Stomach smooth muscle (tissue), 2 donors: ENCODE measurements around the gene ACAT2.
A peak's percentile ranks its signal among the peaks of the same experiment; 100 is the strongest.

ENCODE experiments used
- H3K27ac ChIP-seq: one replicate; pipeline ENCODE4 v1.7.0; 2013; ENCODE audit warnings: mild to moderate bottlenecking, low read length, inconsistent platforms
- H3K27me3 ChIP-seq, 2 donors: one replicate each; pipeline ENCODE4 v1.7.0; 2013; ENCODE audit warnings: low read length in 2 of 2; ENCODE audit not compliant: insufficient read depth in 2 of 2, control insufficient read depth in 1 of 2
- H3K36me3 ChIP-seq, 2 donors: one replicate each; pipeline ENCODE4 v1.7.0; 2013; ENCODE audit warnings: low read length in 2 of 2; ENCODE audit not compliant: control insufficient read depth in 2 of 2, insufficient read depth in 2 of 2
- H3K4me1 ChIP-seq: one replicate; pipeline ENCODE4 v1.7.0; 2013; ENCODE audit warnings: low read length; ENCODE audit not compliant: control insufficient read depth, insufficient read depth
- H3K4me3 ChIP-seq, 2 donors: one replicate each; pipeline ENCODE4 v1.7.0; 2013; ENCODE audit warnings: low read length in 2 of 2
- H3K9ac ChIP-seq, 2 donors: one replicate each; pipeline ENCODE4 v1.7.0; 2013; ENCODE audit warnings: low read length in 2 of 2, mild to moderate bottlenecking in 1 of 2
- H3K9me3 ChIP-seq, 2 donors: one replicate each; pipeline ENCODE4 v1.7.0; 2013; ENCODE audit warnings: low read length in 2 of 2; ENCODE audit not compliant: control insufficient read depth in 2 of 2
- donor health status: healthy.
- donor health status: Pancreatic carcinoma.

Gene ACAT2

DNA sequence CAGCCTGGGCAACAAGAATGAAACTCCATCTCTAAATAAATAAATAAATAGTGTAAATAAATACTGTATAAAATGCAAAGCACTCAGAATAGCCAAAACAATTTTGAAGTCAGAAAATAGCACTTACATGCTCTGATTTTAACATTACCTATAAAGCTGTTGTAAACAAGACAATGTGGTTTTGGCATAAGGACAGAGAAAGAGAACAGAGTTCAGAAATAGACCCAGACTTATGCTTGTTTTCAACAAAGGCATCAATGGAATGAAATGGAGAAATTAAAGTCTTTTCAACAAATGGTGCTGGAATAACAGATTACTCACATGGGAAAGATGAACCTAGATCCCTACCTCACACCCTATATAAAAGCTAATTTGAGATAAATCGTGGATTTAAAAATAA, 10.4 kb downstream of the ACAT2 start:
- Histone ChIP-seq H3K27ac (no peak overlapping the region), H3K36me3 (peaks cover 13 to 15% of the 10 kb centered on the region in 2 donors), H3K4me1 (no peaks in the 10 kb centered on the region), H3K9me3 (no peaks in the 10 kb centered on the region), H3K27me3 (no peaks in the 10 kb centered on the region), H3K9ac (no peak overlapping the region), H3K4me3 (no peak overlapping the region)

DNA sequence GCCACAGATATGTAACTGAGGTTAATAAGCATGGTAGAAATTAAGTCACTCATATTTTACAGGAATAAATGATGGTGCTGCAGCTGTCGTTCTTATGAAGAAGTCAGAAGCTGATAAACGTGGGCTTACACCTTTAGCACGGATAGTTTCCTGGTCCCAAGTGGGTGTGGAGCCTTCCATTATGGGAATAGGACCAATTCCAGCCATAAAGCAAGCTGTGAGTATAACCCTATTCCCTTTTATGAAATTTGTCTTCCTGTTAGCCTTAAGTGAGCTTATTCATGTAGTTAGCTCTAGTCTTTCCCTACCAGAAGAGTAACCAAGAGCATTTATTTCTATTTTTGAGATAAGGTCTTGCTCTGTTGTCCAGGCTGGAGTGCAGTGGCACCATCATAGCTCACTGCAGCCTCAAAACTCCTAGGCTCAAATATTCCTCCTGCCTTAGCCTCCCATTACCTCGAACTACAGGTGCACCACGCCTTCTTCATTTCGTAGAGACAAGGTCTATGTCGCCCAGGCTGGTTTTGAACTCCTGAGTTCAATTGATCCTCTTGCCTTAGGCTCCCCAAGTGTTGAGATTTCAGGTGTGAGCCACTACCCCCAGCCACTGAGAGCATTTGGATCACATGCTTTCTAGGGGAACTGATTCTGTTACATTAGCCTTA, 15.5 kb downstream of the ACAT2 start:
- Histone ChIP-seq H3K36me3 (peaks cover 36 to 44% of the 10 kb centered on the region in 2 donors), H3K27ac (no peak overlapping the region), H3K4me3 (no peak overlapping the region), H3K27me3 (no peaks in the 10 kb centered on the region), H3K9ac (no peak overlapping the region), H3K9me3 (no peaks in the 10 kb centered on the region), H3K4me1 (no peaks in the 10 kb centered on the region)

DNA sequence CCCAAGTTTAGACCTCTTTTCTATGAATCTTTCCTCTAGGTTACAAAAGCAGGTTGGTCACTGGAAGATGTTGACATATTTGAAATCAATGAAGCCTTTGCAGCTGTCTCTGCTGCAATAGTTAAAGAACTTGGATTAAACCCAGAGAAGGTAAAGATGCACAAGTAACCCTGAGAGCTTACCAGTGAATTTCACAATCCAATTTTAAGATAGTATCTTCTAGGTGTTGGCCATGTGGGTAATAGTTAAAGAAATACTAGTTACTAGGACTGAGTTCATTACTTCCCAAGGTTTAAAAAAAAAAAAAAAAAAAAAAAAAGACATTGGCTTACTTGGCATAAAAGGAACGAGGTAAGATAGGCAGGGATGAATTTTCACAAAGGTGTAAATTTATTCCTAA, 16.3 kb downstream of the ACAT2 start:
- H3K27me3 ChIP-seq = no peaks in the 10 kb centered on the region
- H3K27ac ChIP-seq = no peak overlapping the region
- H3K9ac ChIP-seq = no peak overlapping the region
- H3K4me1 ChIP-seq = no peaks in the 10 kb centered on the region
- H3K9me3 ChIP-seq = no peaks in the 10 kb centered on the region
- H3K4me3 ChIP-seq = no peak overlapping the region
- peaks cover 40 to 51% of the 10 kb centered on the region in 2 donors for H3K36me3 ChIP-seq

DNA sequence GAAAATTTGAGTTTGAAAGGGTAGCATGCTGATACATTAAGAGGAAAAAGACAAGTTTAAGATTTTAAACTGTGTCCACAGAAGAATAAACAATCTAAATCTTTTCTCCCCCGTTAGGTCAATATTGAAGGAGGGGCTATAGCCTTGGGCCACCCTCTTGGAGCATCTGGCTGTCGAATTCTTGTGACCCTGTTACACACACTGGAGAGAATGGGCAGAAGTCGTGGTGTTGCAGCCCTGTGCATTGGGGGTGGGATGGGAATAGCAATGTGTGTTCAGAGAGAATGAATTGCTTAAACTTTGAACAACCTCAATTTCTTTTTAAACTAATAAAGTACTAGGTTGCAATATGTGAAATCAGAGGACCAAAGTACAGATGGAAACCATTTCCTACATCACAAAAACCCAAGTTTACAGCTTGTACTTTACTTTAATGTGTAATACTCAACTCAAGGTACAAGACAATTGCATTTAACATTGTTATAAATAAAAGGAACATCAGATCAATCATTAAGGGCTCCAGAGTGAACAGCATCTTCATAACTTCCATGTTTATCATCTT, 16.8 kb downstream of the ACAT2 start:
- Histone ChIP-seq H3K9me3 (no peaks in the 10 kb centered on the region), H3K36me3 (peaks cover 45 to 56% of the 10 kb centered on the region in 2 donors), H3K27me3 (no peaks in the 10 kb centered on the region), H3K9ac (no peak overlapping the region), H3K4me3 (no peak overlapping the region), H3K27ac (no peak overlapping the region), H3K4me1 (no peaks in the 10 kb centered on the region)

DNA sequence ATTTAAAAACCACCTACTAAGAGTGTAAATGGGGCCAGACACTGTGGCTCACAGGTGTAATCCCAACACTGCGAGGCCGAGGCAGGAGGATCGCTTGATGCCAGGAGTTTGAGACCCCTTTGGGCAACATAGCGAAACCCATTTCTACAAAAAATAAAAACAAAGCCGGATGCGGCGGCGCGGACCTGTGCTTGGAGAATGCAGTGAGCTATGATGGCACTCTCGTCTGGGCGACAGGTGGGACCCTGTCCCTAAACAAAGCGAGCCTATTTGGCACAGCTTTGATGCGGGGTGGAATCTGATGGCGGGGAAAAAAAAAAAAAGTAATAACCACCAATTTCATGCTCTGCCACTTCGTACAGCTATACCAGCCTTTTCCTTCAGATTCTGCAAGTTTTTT, 26.4 kb downstream of the ACAT2 start:
- Histone ChIP-seq H3K9ac (peak overlapping the region; percentile 84 to 93), H3K4me1 (peaks cover 31% of the 10 kb centered on the region), H3K27ac (no peak overlapping the region), H3K36me3 (peaks cover 12 to 22% of the 10 kb centered on the region in 2 donors), H3K9me3 (no peaks in the 10 kb centered on the region), H3K27me3 (no peaks in the 10 kb centered on the region), H3K4me3 (peak overlapping the region; percentile 84 to 96)

DNA sequence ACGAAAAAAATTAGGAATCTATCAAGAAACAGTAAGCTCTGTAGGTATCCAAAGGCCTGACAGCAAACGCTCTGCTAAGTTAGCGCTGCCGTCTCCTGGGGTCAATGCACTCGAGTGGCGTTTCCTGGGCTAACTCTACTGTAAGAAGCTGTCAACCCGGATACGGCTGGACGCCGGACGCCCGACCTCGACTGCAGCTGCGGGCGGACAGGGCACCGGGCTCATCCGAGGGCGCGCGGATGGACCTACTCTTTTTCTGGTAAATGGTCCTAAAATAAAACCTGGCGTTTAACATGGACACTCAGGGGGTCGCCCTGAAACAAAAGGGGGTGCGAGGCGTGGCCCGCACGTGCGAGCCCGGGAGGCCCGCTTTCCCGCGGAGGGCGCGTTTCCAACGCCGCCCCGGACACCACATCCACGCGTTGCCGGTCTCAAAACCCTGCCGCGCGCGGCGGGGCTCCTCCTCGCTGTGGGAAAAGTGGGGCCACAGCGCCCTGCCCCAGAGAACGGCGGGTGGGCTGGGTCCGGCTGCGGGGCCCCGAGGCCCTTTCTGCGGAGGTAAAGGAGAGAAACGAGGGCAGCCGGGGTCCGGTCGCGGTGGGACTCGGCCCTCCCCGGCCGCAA, 27.0 kb downstream of the ACAT2 start:
- Histone ChIP-seq H3K27me3 (no peaks in the 10 kb centered on the region), H3K9me3 (no peaks in the 10 kb centered on the region), H3K27ac (peak overlapping the region; percentile 97), H3K4me3 (peak overlapping the region; percentile 84 to 96), H3K9ac (peak overlapping the region; percentile 84 to 93), H3K4me1 (peaks cover 31% of the 10 kb centered on the region), H3K36me3 (peaks cover 6 to 17% of the 10 kb centered on the region in 2 donors)

DNA sequence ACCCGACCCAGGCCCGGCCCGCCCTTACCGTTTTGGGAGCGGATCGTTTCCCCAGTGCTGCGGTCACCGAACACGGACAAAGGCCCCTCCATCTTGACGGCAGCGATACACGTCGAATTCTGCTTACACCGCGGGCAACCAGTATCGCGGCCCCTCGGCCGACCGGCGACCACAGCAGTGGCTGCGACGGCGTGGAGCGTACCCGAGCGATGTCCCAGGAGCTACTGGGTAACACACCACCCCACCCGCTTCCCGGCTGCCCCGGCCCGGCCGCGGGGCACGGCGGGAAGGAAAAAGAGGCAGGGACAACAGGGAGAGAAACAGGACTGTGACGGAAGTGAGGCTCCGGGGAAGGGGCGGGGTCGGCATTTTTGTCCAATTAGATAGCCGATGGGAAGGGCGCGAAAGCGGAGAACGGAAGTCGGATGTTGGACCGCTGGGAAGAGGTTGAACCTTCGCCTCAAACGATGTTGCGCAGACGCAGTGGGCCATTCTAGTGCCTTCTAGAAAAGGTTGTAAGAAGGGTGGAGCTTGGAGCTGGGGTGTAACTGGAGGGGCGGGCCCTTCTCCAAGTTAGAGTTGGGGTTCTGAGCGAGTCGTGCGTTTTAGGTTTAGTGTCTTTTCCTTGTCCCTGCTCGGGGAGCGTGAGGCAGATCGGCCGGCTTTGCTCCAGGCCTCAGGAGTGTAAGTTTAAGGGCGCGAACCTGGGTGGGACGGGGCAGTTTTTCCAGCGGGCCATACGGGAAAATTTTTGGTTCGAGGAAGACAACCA, 27.7 kb downstream of the ACAT2 start, which contains the start of gene TCP1:
TCP1 (minus strand) TSS at position 226 of the 772 bp plus-strand sequence; CDS start at position 92, 134 bp downstream.
- H3K9me3 ChIP-seq = no peaks in the 10 kb centered on the region
- peaks cover 3 to 14% of the 10 kb centered on the region in 2 donors for H3K36me3 ChIP-seq
- H3K27me3 ChIP-seq = no peaks in the 10 kb centered on the region
- peak within 1 kb of the TSS; percentile 97 for H3K27ac ChIP-seq
- peaks cover 31% of the 10 kb centered on the region for H3K4me1 ChIP-seq
- peak within 1 kb of the TSS; percentile 88 to 96 for H3K4me3 ChIP-seq
- H3K9ac ChIP-seq = peak within 1 kb of the TSS; percentile 96 to 97

DNA sequence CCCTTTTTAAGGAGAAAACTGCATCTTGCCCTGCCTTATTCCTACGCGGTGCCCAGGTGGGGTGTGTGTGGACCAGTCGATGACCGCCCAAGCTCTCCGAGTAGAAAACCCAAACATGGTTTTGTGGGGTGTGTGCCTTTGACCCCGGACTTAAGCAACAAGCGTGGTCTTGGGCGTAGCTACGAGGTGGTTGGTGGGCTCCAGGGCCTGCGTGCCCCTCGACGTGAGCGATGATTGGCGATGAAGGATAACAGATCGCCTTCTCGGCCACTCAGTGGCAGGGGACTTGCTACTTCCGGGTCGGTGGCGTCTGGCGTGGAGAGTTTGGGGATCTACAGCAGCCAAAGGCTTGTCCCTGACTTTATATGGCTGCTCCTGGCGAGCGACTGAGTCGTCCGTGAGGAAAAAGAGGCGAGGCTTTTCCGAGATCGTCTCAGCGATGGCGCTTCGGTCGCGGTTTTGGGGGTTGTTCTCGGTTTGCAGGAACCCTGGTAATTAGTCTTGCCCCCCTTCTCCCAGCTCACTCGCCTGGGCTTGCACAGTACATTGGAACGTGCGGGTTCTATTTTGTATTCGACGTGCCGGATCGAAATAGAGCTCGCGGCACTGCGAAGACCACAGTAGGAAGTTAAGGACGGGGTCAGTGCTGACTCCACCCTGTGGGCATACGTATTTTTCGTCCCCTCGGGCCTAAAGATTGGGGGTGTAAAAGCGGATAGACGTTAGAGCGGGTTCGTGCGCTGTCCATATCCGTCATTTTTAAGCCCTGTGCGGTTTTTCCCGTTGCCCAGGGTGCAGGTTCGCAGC, 28.5 kb downstream of the ACAT2 start, which contains the start of gene MRPL18:
MRPL18 (plus strand) TSS at position 319 of the 807 bp plus-strand sequence; CDS start at position 440, 121 bp downstream.
- Histone ChIP-seq H3K9ac (peak within 1 kb of the TSS; percentile 96 to 97), H3K36me3 (peaks cover 3 to 6% of the 10 kb centered on the region in 2 donors), H3K27me3 (no peaks in the 10 kb centered on the region), H3K4me1 (peaks cover 31% of the 10 kb centered on the region), H3K27ac (peak within 1 kb of the TSS; percentile 97), H3K4me3 (peak within 1 kb of the TSS; percentile 88 to 96), H3K9me3 (no peaks in the 10 kb centered on the region)

DNA sequence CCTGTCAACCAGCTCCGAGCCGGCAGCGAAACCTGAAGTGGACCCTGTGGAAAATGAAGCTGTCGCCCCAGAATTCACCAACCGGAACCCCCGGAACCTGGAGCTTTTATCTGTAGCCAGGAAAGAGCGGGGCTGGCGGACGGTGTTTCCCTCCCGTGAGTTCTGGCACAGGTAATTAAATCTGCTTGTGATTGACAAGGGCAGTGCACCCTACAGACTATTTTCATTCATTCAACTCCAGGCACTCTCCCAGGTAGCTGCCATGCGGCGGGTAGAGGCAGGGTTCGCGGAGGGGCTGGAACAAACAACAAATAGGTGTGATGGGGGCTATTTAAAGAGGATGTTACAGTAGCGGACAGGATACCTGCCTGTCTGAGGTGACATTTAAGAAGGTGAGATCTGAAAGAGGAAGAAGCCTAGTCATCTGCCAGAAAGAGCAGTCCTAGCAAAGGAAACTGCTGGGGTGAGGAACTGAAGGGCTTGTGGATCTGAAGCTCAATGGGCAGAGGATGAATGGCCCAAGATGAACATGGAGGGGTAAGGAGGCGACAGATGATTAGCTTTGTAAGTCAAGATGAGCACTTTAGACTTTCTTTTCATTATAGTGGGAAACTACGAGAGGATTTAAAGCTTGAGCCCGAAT, 29.2 kb downstream of the ACAT2 start:
- Histone ChIP-seq H3K4me1 (peaks cover 31% of the 10 kb centered on the region), H3K4me3 (peak overlapping the region; percentile 88 to 96), H3K36me3 (peaks cover 2 to 3% of the 10 kb centered on the region in 2 donors), H3K27me3 (no peaks in the 10 kb centered on the region), H3K9ac (peak overlapping the region; percentile 96 to 97), H3K27ac (peak overlapping the region; percentile 97), H3K9me3 (no peaks in the 10 kb centered on the region)
